GM12878 (cell line): ENCODE data around the gene UBE2F. TPM values are rescaled to one million over a fixed set of nuclear protein-coding genes. Genes with fewer than 3 reads are reported as not detected.

ENCODE experiments used
- DPF2 ChIP-seq: fragments of 450-650 bp; IDR thresholded peaks from 2 replicates; pipeline ENCODE4 v1.6.1; 2017; ENCODE audit warnings: mild to moderate bottlenecking
- GABPA ChIP-seq: IDR thresholded peaks from 2 replicates; pipeline ENCODE4 v1.6.1; 2014; ENCODE audit warnings: antibody characterized with exemption, low read depth, mild to moderate bottlenecking, inconsistent platforms
- HDGF ChIP-seq: fragments of 450-650 bp; IDR thresholded peaks from 2 replicates; pipeline ENCODE4 v1.6.1; 2016; ENCODE audit warnings: antibody characterized with exemption
- IKZF2 ChIP-seq, 2 experiments: fragments of 450-650 bp; IDR thresholded peaks; 2 replicates each; pipeline ENCODE4 v1.6.1; 2017; ENCODE audit warnings: mild to moderate bottlenecking in 2 of 2, moderate library complexity in 2 of 2
- LARP7 ChIP-seq: fragments of 450-650 bp; IDR thresholded peaks from 2 replicates; pipeline ENCODE4 v1.6.1; 2017; ENCODE audit warnings: mild to moderate bottlenecking
- MTA3 ChIP-seq: IDR thresholded peaks from 2 replicates; pipeline ENCODE4 v1.6.1; 2012; ENCODE audit warnings: low read length, inconsistent platforms, borderline replicate concordance
- MXI1 ChIP-seq: fragments of 150-350 bp; IDR thresholded peaks from 2 replicates; pipeline ENCODE4 v1.6.1; 2011; ENCODE audit warnings: low read depth, mild to moderate bottlenecking, inconsistent platforms, low read length, improper control_type of control experiment
- NBN ChIP-seq: fragments of 450-650 bp; IDR thresholded peaks from 2 replicates; pipeline ENCODE4 v1.6.1; 2016
- NFIC ChIP-seq: IDR thresholded peaks from 2 replicates; pipeline ENCODE4 v1.6.1; 2012; ENCODE audit warnings: low read depth, mild to moderate bottlenecking, inconsistent platforms, low read length, moderate library complexity
- PAX8 ChIP-seq: fragments of 450-650 bp; IDR thresholded peaks from 2 replicates; pipeline ENCODE4 v1.6.1; 2017; ENCODE audit warnings: mild to moderate bottlenecking, moderate library complexity
- SREBF2 ChIP-seq: IDR thresholded peaks from 2 replicates; pipeline ENCODE4 v1.6.1; 2012; ENCODE audit warnings: mild to moderate bottlenecking, low read length
- YY1 ChIP-seq: IDR thresholded peaks from 2 replicates; pipeline ENCODE4 v1.6.1; 2011; ENCODE audit warnings: low read depth, mild to moderate bottlenecking, low read length
- polyA plus RNA-seq, 11 experiments: library from polyadenylated mRNA; depleted of rRNA in 4 of 11; unstranded in 6 of 11; stranded (reverse) in 5 of 11; fragments of >200 nt; fragmentation: Nextera tagmentation in 4 of 11; fragmentation: Illumina TruSeq in 1 of 11; extraction: Ambion mirVana in 4 of 11; extraction: Trizol in 1 of 11; gene quantifications; 1 replicate in 1 of 11; 2 replicates in 10 of 11; pipeline versions ENCODE4 v1.2.1 to v1.2.3, GENCODE V29; 2011 to 2016; ENCODE audit warnings: inconsistent platforms in 2 of 11, missing spikeins in 2 of 11, low read depth in 1 of 11
- total RNA-seq, 4 experiments: library from RNA; depleted of rRNA in 3 of 4; stranded (reverse); fragments of >200 nt in 3 of 4; fragmentation: Illumina TruSeq in 1 of 4; extraction: Trizol in 1 of 4; gene quantifications; 2 replicates each; pipeline versions ENCODE4 v1.2.1 to v1.2.3, GENCODE V29; 2013 to 2021
- TF ChIP-seq, protein P1 (sequence below): fragments of 450-650 bp; IDR thresholded peaks from 2 replicates; pipeline ENCODE4 v1.6.1; 2017; ENCODE audit warnings: low read depth, mild to moderate bottlenecking, moderate library complexity
- TF ChIP-seq, protein P2 (sequence below): fragments of 450-650 bp; IDR thresholded peaks from 2 replicates; pipeline ENCODE4 v1.6.1; 2016; ENCODE audit warnings: mild to moderate bottlenecking
- TF ChIP-seq, protein P3 (sequence below): fragments of 450-650 bp; IDR thresholded peaks from 2 replicates; pipeline ENCODE4 v1.6.1; 2016; ENCODE audit warnings: mild to moderate bottlenecking
- TF ChIP-seq, protein P4 (sequence below): fragments of 450-650 bp; IDR thresholded peaks from 2 replicates; pipeline ENCODE4 v1.6.1; 2018; ENCODE audit warnings: borderline replicate concordance, mild to moderate bottlenecking; ENCODE audit not compliant: partially characterized antibody
- TF ChIP-seq, protein P5 (sequence below): IDR thresholded peaks from 2 replicates; pipeline ENCODE4 v1.6.1; 2011; ENCODE audit warnings: mild to moderate bottlenecking, low read depth, low read length, moderate library complexity; ENCODE audit not compliant: insufficient replicate concordance
- TF ChIP-seq, protein P6 (sequence below): fragments of 450-650 bp; IDR thresholded peaks from 2 replicates; pipeline ENCODE4 v1.6.1; 2017; ENCODE audit warnings: borderline replicate concordance
- TF ChIP-seq, protein P7 (sequence below): fragments of 450-650 bp; IDR thresholded peaks from 2 replicates; pipeline ENCODE4 v1.6.1; 2017; ENCODE audit warnings: antibody characterized with exemption, mild to moderate bottlenecking, moderate library complexity

Gene UBE2F
- total and polyA plus RNA-seq, 10 of the 15 experiments (the other 5 are each of a cell fraction or from before 2014, with no cell fraction given), result 12.3 to 64.4 (median 31.5) TPM

DNA sequence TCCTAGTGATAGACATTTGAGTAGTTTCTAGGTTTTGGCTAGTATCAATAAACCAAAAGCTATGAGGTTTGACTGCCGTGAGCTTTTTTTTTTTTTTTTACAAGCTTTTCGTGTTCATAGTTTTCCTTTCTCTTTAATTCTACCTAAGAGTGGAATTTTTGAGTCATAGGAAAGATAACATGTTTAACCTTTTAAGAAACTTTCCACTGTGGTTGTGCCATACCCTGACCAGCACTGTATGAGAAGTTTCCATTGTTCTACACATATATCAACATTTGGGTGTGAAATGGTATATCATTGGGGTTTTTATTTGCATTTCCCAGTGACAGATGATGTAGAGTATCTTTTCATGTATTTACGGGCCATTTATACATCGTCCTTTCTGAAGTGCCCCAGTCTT, 31.7 kb downstream of the UBE2F start (continued):
- TF ChIP-seq, protein P1, sequence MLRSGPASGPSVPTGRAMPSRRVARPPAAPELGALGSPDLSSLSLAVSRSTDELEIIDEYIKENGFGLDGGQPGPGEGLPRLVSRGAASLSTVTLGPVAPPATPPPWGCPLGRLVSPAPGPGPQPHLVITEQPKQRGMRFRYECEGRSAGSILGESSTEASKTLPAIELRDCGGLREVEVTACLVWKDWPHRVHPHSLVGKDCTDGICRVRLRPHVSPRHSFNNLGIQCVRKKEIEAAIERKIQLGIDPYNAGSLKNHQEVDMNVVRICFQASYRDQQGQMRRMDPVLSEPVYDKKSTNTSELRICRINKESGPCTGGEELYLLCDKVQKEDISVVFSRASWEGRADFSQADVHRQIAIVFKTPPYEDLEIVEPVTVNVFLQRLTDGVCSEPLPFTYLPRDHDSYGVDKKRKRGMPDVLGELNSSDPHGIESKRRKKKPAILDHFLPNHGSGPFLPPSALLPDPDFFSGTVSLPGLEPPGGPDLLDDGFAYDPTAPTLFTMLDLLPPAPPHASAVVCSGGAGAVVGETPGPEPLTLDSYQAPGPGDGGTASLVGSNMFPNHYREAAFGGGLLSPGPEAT, result peak; percentile 91
- peak; percentile 64 for TF ChIP-seq MXI1
- no peak for TF ChIP-seq HDGF
- TF ChIP-seq, protein P2, sequence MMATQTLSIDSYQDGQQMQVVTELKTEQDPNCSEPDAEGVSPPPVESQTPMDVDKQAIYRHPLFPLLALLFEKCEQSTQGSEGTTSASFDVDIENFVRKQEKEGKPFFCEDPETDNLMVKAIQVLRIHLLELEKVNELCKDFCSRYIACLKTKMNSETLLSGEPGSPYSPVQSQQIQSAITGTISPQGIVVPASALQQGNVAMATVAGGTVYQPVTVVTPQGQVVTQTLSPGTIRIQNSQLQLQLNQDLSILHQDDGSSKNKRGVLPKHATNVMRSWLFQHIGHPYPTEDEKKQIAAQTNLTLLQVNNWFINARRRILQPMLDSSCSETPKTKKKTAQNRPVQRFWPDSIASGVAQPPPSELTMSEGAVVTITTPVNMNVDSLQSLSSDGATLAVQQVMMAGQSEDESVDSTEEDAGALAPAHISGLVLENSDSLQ, result peak; percentile 83
- TF ChIP-seq, protein P3, sequence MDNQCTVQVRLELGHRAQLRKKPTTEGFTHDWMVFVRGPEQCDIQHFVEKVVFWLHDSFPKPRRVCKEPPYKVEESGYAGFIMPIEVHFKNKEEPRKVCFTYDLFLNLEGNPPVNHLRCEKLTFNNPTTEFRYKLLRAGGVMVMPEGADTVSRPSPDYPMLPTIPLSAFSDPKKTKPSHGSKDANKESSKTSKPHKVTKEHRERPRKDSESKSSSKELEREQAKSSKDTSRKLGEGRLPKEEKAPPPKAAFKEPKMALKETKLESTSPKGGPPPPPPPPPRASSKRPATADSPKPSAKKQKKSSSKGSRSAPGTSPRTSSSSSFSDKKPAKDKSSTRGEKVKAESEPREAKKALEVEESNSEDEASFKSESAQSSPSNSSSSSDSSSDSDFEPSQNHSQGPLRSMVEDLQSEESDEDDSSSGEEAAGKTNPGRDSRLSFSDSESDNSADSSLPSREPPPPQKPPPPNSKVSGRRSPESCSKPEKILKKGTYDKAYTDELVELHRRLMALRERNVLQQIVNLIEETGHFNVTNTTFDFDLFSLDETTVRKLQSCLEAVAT, result peak; percentile 27; the same call in 1 of the 2 replicates
- no peak for TF ChIP-seq GABPA
- TF ChIP-seq, protein P4, sequence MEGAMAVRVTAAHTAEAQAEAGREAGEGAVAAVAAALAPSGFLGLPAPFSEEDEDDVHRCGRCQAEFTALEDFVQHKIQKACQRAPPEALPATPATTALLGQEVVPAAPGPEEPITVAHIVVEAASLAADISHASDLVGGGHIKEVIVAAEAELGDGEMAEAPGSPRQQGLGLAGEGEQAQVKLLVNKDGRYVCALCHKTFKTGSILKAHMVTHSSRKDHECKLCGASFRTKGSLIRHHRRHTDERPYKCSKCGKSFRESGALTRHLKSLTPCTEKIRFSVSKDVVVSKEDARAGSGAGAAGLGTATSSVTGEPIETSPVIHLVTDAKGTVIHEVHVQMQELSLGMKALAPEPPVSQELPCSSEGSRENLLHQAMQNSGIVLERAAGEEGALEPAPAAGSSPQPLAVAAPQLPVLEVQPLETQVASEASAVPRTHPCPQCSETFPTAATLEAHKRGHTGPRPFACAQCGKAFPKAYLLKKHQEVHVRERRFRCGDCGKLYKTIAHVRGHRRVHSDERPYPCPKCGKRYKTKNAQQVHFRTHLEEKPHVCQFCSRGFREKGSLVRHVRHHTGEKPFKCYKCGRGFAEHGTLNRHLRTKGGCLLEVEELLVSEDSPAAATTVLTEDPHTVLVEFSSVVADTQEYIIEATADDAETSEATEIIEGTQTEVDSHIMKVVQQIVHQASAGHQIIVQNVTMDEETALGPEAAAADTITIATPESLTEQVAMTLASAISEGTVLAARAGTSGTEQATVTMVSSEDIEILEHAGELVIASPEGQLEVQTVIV, result no peak
- TF ChIP-seq, protein P5, sequence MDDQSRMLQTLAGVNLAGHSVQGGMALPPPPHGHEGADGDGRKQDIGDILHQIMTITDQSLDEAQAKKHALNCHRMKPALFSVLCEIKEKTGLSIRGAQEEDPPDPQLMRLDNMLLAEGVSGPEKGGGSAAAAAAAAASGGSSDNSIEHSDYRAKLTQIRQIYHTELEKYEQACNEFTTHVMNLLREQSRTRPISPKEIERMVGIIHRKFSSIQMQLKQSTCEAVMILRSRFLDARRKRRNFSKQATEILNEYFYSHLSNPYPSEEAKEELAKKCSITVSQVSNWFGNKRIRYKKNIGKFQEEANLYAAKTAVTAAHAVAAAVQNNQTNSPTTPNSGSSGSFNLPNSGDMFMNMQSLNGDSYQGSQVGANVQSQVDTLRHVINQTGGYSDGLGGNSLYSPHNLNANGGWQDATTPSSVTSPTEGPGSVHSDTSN, result no peak
- TF ChIP-seq YY1, result no peak
- TF ChIP-seq SREBF2, result no peak
- 0 out of 2 replicates have a peak, but pooled peaks have one; percentile 42 for TF ChIP-seq PAX8
- no peak for TF ChIP-seq LARP7
- TF ChIP-seq MTA3, result 0 out of 2 replicates have a peak, but pooled peaks have one; percentile 43
- TF ChIP-seq, protein P6, sequence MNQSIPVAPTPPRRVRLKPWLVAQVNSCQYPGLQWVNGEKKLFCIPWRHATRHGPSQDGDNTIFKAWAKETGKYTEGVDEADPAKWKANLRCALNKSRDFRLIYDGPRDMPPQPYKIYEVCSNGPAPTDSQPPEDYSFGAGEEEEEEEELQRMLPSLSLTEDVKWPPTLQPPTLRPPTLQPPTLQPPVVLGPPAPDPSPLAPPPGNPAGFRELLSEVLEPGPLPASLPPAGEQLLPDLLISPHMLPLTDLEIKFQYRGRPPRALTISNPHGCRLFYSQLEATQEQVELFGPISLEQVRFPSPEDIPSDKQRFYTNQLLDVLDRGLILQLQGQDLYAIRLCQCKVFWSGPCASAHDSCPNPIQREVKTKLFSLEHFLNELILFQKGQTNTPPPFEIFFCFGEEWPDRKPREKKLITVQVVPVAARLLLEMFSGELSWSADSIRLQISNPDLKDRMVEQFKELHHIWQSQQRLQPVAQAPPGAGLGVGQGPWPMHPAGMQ, result no peak
- TF ChIP-seq NBN, result peak; percentile 75; the same call in 1 of the 2 replicates
- TF ChIP-seq IKZF2 (IDR thresholded peaks at IDR 0.05), result peak; percentile 85 to 86
- TF ChIP-seq, protein P7, sequence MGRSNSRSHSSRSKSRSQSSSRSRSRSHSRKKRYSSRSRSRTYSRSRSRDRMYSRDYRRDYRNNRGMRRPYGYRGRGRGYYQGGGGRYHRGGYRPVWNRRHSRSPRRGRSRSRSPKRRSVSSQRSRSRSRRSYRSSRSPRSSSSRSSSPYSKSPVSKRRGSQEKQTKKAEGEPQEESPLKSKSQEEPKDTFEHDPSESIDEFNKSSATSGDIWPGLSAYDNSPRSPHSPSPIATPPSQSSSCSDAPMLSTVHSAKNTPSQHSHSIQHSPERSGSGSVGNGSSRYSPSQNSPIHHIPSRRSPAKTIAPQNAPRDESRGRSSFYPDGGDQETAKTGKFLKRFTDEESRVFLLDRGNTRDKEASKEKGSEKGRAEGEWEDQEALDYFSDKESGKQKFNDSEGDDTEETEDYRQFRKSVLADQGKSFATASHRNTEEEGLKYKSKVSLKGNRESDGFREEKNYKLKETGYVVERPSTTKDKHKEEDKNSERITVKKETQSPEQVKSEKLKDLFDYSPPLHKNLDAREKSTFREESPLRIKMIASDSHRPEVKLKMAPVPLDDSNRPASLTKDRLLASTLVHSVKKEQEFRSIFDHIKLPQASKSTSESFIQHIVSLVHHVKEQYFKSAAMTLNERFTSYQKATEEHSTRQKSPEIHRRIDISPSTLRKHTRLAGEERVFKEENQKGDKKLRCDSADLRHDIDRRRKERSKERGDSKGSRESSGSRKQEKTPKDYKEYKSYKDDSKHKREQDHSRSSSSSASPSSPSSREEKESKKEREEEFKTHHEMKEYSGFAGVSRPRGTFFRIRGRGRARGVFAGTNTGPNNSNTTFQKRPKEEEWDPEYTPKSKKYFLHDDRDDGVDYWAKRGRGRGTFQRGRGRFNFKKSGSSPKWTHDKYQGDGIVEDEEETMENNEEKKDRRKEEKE, result no peak
- peak; percentile 77; the same call in 1 of the 2 replicates for TF ChIP-seq NFIC
- TF ChIP-seq DPF2, result 0 out of 2 replicates have a peak, but pooled peaks have one; percentile 64
